ENCODE results near the gene ADAMTS16.

Gene ADAMTS16

GRCh38 chr5:5343568-5343967, 203.4 kb downstream of the ADAMTS16 start:
- no peak for DNase-seq (ENCODE audit: low read depth in 3 of 3)

- DNase-seq (ENCODE audit: low read depth in 3 of 3): no peak
These were observed 204.0 kb downstream of the ADAMTS16 start for GRCh38 chr5:5344051-5344571.

- no peak for DNase-seq (ENCODE audit: low read depth in 3 of 3)
These were observed 204.5 kb downstream of the ADAMTS16 start for GRCh38 chr5:5344606-5345005.

- DNase-seq (ENCODE audit: low read depth in 3 of 3): no peak
These were observed 207.3 kb downstream of the ADAMTS16 start for GRCh38 chr5:5347442-5347841.

GRCh38 chr5:5348135-5348534, 208.0 kb downstream of the ADAMTS16 start:
- DNase-seq (ENCODE audit: low read depth in 3 of 3): no peak

- DNase-seq (ENCODE audit: low read depth in 3 of 3): no peak
These were observed 208.4 kb downstream of the ADAMTS16 start for GRCh38 chr5:5348576-5348975.

- no peak for DNase-seq (ENCODE audit: low read depth in 3 of 3)
These were observed 210.0 kb downstream of the ADAMTS16 start for GRCh38 chr5:5350101-5350500.

- no peak for DNase-seq (ENCODE audit: low read depth in 3 of 3)
These were observed 211.3 kb downstream of the ADAMTS16 start for GRCh38 chr5:5351288-5351979.

- no peak for DNase-seq (ENCODE audit: low read depth in 3 of 3)
These were observed 212.5 kb downstream of the ADAMTS16 start for GRCh38 chr5:5352675-5353074.

- no peak for DNase-seq (ENCODE audit: low read depth in 3 of 3)
These were observed 213.6 kb downstream of the ADAMTS16 start for GRCh38 chr5:5353681-5354080.

GRCh38 chr5:5356765-5357164, 216.6 kb downstream of the ADAMTS16 start:
- DNase-seq (ENCODE audit: low read depth in 3 of 3): no peak

- no peak for DNase-seq (ENCODE audit: low read depth in 3 of 3)
These were observed 219.5 kb downstream of the ADAMTS16 start for GRCh38 chr5:5359618-5360017.

GRCh38 chr5:5360363-5360940, 220.3 kb downstream of the ADAMTS16 start:
- no peak for DNase-seq (ENCODE audit: low read depth in 3 of 3)

GRCh38 chr5:5360941-5361520, 220.9 kb downstream of the ADAMTS16 start:
- no peak for DNase-seq (ENCODE audit: low read depth in 3 of 3)

GRCh38 chr5:5363045-5363444, 222.9 kb downstream of the ADAMTS16 start:
- DNase-seq (ENCODE audit: low read depth in 3 of 3): no peak

GRCh38 chr5:5364932-5365331, 224.8 kb downstream of the ADAMTS16 start:
- no peak for DNase-seq (ENCODE audit: low read depth in 3 of 3)

- no peak for DNase-seq (ENCODE audit: low read depth in 3 of 3)
These were observed 227.6 kb downstream of the ADAMTS16 start for GRCh38 chr5:5367739-5368138.

GRCh38 chr5:5369051-5369605, 229.0 kb downstream of the ADAMTS16 start:
- DNase-seq (ENCODE audit: low read depth in 3 of 3): no peak
